MM.1S (cell line): ENCODE data around the gene WDR31.

Experiments
- EZH2 ChIP-seq: fragments of 300-600 bp; sonication (generic); optimal IDR thresholded peaks from 2 replicates; pipeline ENCODE3; 2017; ENCODE audit warnings: low read depth, mild to moderate bottlenecking, antibody characterized with exemption, low read length, mixed read lengths
- EZH2phosphoT487 ChIP-seq: fragments of 300-600 bp; sonication (generic); IDR thresholded peaks from 2 replicates; pipeline ENCODE4 v1.6.1; 2018; ENCODE audit warnings: antibody characterized with exemption, low read length
- TF ChIP-seq, protein P1 (sequence below): fragments of 300-600 bp; sonication (generic); IDR thresholded peaks from 2 replicates; pipeline ENCODE4 v1.5.1; 2016; ENCODE audit warnings: antibody characterized with exemption, low read length, mixed read lengths

DNA sequence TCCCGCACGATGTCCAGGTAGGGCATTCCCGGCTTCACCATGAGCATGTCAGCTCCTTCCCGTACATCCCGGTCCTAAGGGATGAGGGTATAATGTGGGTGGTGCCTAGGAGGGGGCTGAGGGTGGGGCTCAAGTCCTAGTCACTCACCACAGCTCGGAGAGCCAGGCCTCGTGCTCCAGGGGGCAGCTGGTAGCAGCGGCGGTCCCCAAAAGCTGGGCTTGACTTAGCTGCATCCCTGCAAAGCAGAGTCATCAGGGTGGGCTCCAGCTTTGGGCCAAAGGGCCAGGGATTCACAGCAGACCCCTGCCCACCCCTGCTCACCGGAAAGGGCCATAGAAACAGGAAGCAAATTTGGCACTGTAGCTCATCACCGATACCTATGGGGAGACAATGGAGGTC lies 49.4 kb upstream of the WDR31 start:
- TF ChIP-seq, protein P1, sequence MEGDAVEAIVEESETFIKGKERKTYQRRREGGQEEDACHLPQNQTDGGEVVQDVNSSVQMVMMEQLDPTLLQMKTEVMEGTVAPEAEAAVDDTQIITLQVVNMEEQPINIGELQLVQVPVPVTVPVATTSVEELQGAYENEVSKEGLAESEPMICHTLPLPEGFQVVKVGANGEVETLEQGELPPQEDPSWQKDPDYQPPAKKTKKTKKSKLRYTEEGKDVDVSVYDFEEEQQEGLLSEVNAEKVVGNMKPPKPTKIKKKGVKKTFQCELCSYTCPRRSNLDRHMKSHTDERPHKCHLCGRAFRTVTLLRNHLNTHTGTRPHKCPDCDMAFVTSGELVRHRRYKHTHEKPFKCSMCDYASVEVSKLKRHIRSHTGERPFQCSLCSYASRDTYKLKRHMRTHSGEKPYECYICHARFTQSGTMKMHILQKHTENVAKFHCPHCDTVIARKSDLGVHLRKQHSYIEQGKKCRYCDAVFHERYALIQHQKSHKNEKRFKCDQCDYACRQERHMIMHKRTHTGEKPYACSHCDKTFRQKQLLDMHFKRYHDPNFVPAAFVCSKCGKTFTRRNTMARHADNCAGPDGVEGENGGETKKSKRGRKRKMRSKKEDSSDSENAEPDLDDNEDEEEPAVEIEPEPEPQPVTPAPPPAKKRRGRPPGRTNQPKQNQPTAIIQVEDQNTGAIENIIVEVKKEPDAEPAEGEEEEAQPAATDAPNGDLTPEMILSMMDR = no peak
- TF ChIP-seq EZH2 (no peak), EZH2phosphoT487 (no peak)
